SH-SY5Y (cell line): ENCODE measurements around the gene ADRA1B.

Source experiments
- GATA2 ChIP-seq: IDR thresholded peaks from 2 replicates; pipeline ENCODE4 v1.6.1; 2011; ENCODE audit warnings: mild to moderate bottlenecking, low read depth, low read length
- GATA3 ChIP-seq: IDR thresholded peaks from 2 replicates; pipeline ENCODE4 v1.6.1; 2011; ENCODE audit warnings: low read depth, mild to moderate bottlenecking, low read length, moderate library complexity

GRCh38 chr5:159965031-159965837 is 49.0 kb downstream of the ADRA1B start:
- TF ChIP-seq GATA3 (no peak), GATA2 (no peak)
